ENCODE measurements around the gene MAP7. TPM values are rescaled to one million over a fixed set of nuclear protein-coding genes. Genes with fewer than 3 reads are reported as not detected.
A peak's percentile ranks its signal among the peaks of the same experiment; 100 is the strongest.

The MAP7 gene
- total RNA-seq, 4 donors from 2014 or later, result 40.6 to 61.3 (median 46.6) TPM

DNA sequence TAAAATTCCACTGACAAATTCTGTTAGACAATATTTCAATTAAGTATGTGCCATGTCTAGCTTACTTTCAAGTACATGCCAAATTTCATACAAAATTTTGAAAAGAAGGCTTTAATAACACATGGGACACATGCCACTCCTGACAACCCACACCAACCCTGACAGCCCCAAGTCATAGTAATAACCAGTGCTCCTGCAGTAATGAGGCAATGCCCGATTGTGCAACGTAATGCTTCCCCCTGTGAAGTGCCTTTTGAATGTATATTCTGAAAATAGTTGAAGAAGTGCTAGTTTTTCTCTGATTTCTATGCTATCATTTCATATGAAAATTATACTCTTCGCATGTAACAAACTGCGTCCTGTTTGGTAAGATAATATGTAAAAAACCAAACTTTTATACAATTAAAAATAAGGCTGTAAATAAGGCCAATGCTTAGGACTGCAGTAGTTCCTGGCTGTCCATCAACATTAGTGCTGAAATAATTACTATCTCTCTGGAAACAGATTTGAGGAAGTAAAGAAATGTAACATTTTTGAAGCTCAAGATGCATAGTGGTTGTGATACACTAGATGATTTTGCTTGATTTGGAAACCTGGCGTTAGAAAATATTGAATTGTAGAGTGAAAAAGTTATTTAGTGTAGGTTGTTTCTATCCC is 134.7 kb downstream of the MAP7 start:
- Histone ChIP-seq H3K9me3 (no peaks in the 10 kb centered on the region), H3K36me3 (no peaks in the 10 kb centered on the region), H3K27ac (no peak overlapping the region), H3K4me1 (peaks cover 0 to 21% (median 2%) of the 10 kb centered on the region in 4 donors), H3K4me3 (no peak overlapping the region), H3K27me3 (no peaks in the 10 kb centered on the region)
- 75 to 86% methylated on average over 5 of the region's 5 CpGs for WGBS, 2 donors (ENCODE audit: low coverage in 1 of 2)
- TF ChIP-seq POLR2AphosphoS5 (IDR thresholded peaks at IDR 0.05) (no peak), EP300 (IDR thresholded peaks at IDR 0.05; ENCODE audit: low read depth) (no peak), POLR2A (IDR thresholded peaks at IDR 0.05) (no peak)
- TF ChIP-seq, protein P1, sequence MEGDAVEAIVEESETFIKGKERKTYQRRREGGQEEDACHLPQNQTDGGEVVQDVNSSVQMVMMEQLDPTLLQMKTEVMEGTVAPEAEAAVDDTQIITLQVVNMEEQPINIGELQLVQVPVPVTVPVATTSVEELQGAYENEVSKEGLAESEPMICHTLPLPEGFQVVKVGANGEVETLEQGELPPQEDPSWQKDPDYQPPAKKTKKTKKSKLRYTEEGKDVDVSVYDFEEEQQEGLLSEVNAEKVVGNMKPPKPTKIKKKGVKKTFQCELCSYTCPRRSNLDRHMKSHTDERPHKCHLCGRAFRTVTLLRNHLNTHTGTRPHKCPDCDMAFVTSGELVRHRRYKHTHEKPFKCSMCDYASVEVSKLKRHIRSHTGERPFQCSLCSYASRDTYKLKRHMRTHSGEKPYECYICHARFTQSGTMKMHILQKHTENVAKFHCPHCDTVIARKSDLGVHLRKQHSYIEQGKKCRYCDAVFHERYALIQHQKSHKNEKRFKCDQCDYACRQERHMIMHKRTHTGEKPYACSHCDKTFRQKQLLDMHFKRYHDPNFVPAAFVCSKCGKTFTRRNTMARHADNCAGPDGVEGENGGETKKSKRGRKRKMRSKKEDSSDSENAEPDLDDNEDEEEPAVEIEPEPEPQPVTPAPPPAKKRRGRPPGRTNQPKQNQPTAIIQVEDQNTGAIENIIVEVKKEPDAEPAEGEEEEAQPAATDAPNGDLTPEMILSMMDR (IDR thresholded peaks at IDR 0.05), result no peak
- in situ Hi-C loops (cut with MboI; ENCODE audit: low pct_ligation_motif_present in 1 of 4, low pct_unique_long_range_greater_than_20kb in 1 of 4, low sequenced_read_pairs in 3 of 4), result no loop called here
- intact Hi-C loops (cut with DNase I; ENCODE audit: low total_unique reads), result no loop called here
- no peak for DNase-seq

DNA sequence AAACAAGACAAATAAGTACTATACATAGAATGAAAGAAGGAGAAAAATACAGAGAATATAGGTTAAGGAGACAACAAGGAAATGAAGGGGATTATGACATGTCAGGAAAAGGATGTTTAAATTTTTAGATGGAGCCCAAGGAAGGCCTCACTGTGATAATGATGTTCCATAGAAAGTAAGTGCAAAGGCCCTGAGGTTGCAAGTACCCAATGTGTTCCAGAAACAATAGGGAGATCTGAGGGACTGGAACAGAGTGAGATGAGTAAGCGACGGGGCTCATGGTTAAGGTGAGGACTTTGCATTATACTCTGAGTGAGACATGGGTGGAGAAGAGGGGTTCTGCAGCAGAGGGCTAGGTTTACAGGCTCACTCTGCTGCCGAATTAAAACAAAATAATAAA is 137.8 kb downstream of the MAP7 start:
- peaks cover 0 to 25% (median 4%) of the 10 kb centered on the region in 4 donors for H3K4me1 ChIP-seq
- H3K27ac ChIP-seq, result no peak overlapping the region
- H3K9me3 ChIP-seq, result no peaks in the 10 kb centered on the region
- no peak for TF ChIP-seq EP300 (IDR thresholded peaks at IDR 0.05; ENCODE audit: low read depth)
- TF ChIP-seq POLR2A (IDR thresholded peaks at IDR 0.05), result no peak
- TF ChIP-seq, protein P1 (IDR thresholded peaks at IDR 0.05), result no peak
- TF ChIP-seq POLR2AphosphoS5 (IDR thresholded peaks at IDR 0.05), result no peak
- H3K36me3 ChIP-seq, result no peaks in the 10 kb centered on the region
- WGBS, 2 donors (ENCODE audit: low coverage in 1 of 2), result 95% methylated on average over 3 of the region's 3 CpGs; no CpG with 5 or more reads in 1 of the 2 donors
- intact Hi-C loops (cut with DNase I; ENCODE audit: low total_unique reads) (no loop called here), in situ Hi-C loops (cut with MboI; ENCODE audit: low pct_ligation_motif_present in 1 of 4, low pct_unique_long_range_greater_than_20kb in 1 of 4, low sequenced_read_pairs in 3 of 4) (no loop called here)
- H3K4me3 ChIP-seq, result no peak overlapping the region
- DNase-seq, result no peak
- H3K27me3 ChIP-seq, result no peaks in the 10 kb centered on the region

DNA sequence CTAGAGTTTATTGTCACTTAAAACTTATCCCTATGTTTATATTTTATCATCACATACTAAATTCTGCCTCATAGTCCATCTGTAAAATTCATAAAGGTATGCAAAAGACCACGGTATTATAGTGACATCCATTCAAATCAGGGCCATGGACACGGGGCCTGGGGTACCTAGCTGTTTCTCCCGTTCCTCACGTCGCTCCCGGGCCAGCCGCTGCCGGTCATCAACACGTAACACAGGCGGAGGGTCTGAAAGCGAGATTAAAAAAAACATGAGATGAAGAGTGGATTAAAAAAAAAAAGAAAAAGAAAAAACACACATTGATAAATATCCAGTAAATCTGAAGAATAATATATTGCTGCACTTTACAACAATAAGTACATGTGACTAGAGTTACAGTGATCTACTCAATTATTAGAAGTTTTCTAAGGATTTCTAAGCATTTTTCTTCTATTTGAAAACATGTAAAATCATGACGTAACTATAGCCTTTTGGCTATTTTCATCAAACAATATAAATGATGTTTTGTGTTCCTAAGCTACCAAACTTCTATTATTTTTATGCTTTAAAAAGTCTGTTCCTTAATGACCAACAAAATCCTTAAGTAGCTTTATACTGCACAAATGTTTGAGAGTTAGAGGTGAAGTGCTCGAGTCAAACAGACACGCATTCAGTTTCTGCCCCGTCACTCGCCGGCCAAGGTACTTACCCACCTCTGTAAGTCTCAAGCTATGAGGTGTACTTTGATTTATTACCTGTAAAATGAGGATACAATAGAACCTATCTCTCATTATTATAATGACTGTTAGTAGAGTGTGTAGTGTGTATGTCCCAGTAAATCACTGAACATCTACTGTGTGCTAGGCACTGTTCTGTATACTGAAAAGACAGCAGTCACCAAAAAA is 138.5 kb downstream of the MAP7 start:
- TF ChIP-seq POLR2AphosphoS5 (IDR thresholded peaks at IDR 0.05) (no peak), POLR2A (IDR thresholded peaks at IDR 0.05) (no peak)
- WGBS, 2 donors (ENCODE audit: low coverage in 1 of 2), result 69 to 73% methylated on average over 17 of the region's 17 CpGs
- H3K4me1 ChIP-seq, result peaks cover 0 to 28% (median 4%) of the 10 kb centered on the region in 4 donors
- no peaks in the 10 kb centered on the region for H3K27me3 ChIP-seq
- no peak overlapping the region for H3K27ac ChIP-seq
- in situ Hi-C loops (cut with MboI; ENCODE audit: low pct_ligation_motif_present in 1 of 4, low pct_unique_long_range_greater_than_20kb in 1 of 4, low sequenced_read_pairs in 3 of 4) (no loop called here), intact Hi-C loops (cut with DNase I; ENCODE audit: low total_unique reads) (no loop called here)
- no peaks in the 10 kb centered on the region for H3K36me3 ChIP-seq
- no peak overlapping the region for H3K4me3 ChIP-seq
- DNase-seq, result peak; percentile 52
- H3K9me3 ChIP-seq, result no peaks in the 10 kb centered on the region

DNA sequence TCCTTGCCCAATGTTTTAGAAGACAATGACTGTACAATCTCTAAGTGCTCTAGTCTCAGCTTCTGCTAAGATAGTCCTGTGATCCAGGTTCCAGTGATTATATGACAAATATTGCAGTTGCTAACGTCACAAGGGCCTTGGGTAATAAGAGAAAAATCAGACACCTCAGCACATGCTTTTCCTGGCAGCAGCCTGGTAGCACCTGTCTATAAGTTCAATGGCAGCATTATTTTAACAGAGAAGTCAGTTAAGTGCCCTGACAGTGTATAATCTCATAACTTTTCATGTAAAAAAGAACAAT is 139.2 kb downstream of the MAP7 start:
- H3K27ac ChIP-seq, result no peak overlapping the region
- TF ChIP-seq POLR2AphosphoS5 (IDR thresholded peaks at IDR 0.05) (no peak), POLR2A (IDR thresholded peaks at IDR 0.05) (no peak), EP300 (IDR thresholded peaks at IDR 0.05; ENCODE audit: low read depth) (no peak)
- TF ChIP-seq, protein P1 (IDR thresholded peaks at IDR 0.05), result no peak
- H3K27me3 ChIP-seq, result no peaks in the 10 kb centered on the region
- DNase-seq, result no peak
- 42% methylated on average over 1 of the region's 1 CpG; no CpG with 5 or more reads in 1 of the 2 donors for whole genome bisulfite sequencing, 2 donors (ENCODE audit: low coverage in 1 of 2)
- peaks cover 0 to 28% (median 4%) of the 10 kb centered on the region in 4 donors for H3K4me1 ChIP-seq
- intact Hi-C loops (cut with DNase I; ENCODE audit: low total_unique reads) (no loop called here), in situ Hi-C loops (cut with MboI; ENCODE audit: low pct_ligation_motif_present in 1 of 4, low pct_unique_long_range_greater_than_20kb in 1 of 4, low sequenced_read_pairs in 3 of 4) (no loop called here)
- H3K4me3 ChIP-seq, result no peak overlapping the region
- no peaks in the 10 kb centered on the region for H3K36me3 ChIP-seq
- H3K9me3 ChIP-seq, result no peaks in the 10 kb centered on the region

Data from transverse colon (tissue), 4 donors.